ENCODE measurements around the gene CATSPERE. TPM values are rescaled to one million over a fixed set of nuclear protein-coding genes. Genes with fewer than 3 reads are reported as not detected.

CATSPERE gene
- total RNA-seq, 2 experiments from 2014 or later = 0.20 to 0.58 TPM

- no peak for DNase-seq
- Mint-ChIP-seq H3K9me3 (no peaks in the 10 kb centered on the region), H3K4me1 (ENCODE audit: low read depth) (peaks cover 9% of the 10 kb centered on the region), H3K4me3 (no peak overlapping the region), H3K27me3 (no peaks in the 10 kb centered on the region), H3K36me3 (ENCODE audit: low read depth) (no peaks in the 10 kb centered on the region), H3K27ac (no peak overlapping the region)
- no peak for TF ChIP-seq CTCF (IDR thresholded peaks at IDR 0.05)
- ATAC-seq = no peak
- intact Hi-C loops (cut with micrococcal nuclease) = no loop called here
- POLR2A ChIA-PET = no interaction called here
- CTCF ChIA-PET = interaction anchor here (1.2 to 1.5 kb wide), 2 partner anchors 13 to 211 kb away, joined by 3 to 4 read pairs; no protein-coding TSS in a partner anchor
Observed at GRCh38 chr1:244590670-244591069, 129.6 kb downstream of the CATSPERE start.

GRCh38 chr1:244598611-244599010 lies 137.5 kb downstream of the CATSPERE start:
- CTCF ChIA-PET = no interaction called here
- Mint-ChIP-seq H3K4me1 (ENCODE audit: low read depth) (peaks cover 22% of the 10 kb centered on the region), H3K27me3 (peaks cover 6% of the 10 kb centered on the region), H3K4me3 (no peak overlapping the region), H3K9me3 (no peaks in the 10 kb centered on the region), H3K27ac (no peak overlapping the region), H3K36me3 (ENCODE audit: low read depth) (no peaks in the 10 kb centered on the region)
- no peak for TF ChIP-seq CTCF (IDR thresholded peaks at IDR 0.05)
- DNase-seq = no peak
- ATAC-seq = no peak
- intact Hi-C loops (cut with micrococcal nuclease) = no loop called here
- POLR2A ChIA-PET = no interaction called here

- Mint-ChIP-seq H3K27me3 (peaks cover 6% of the 10 kb centered on the region), H3K4me1 (ENCODE audit: low read depth) (peaks cover 18% of the 10 kb centered on the region), H3K4me3 (peak overlapping the region; percentile 47), H3K9me3 (no peaks in the 10 kb centered on the region), H3K27ac (peak overlapping the region; percentile 86), H3K36me3 (ENCODE audit: low read depth) (no peaks in the 10 kb centered on the region)
- DNase-seq (peak; percentile 67), ATAC-seq (peak; percentile 93)
- POLR2A ChIA-PET = interaction anchor here (1.0 kb wide), 1 partner anchor 265 kb away, joined by 3 read pairs; the partner anchor contains the start of gene HNRNPU
- CTCF ChIA-PET = interaction anchor here (0.5 to 1.6 kb wide), 6 partner anchors 12 to 442 kb away, joined by 3 to 10 read pairs (median 4); no protein-coding TSS in a partner anchor
- intact Hi-C loops (cut with micrococcal nuclease) = loop anchor here (5.0 kb wide), 1 partner anchor 442 kb away; no protein-coding TSS in a partner anchor
- TF ChIP-seq CTCF (IDR thresholded peaks at IDR 0.05) = no peak
Observed at GRCh38 chr1:244599937-244600350, 138.9 kb downstream of the CATSPERE start.

- Mint-ChIP-seq H3K4me1 (ENCODE audit: low read depth) (peaks cover 14% of the 10 kb centered on the region), H3K27me3 (peaks cover 6% of the 10 kb centered on the region), H3K9me3 (no peaks in the 10 kb centered on the region), H3K36me3 (ENCODE audit: low read depth) (no peaks in the 10 kb centered on the region), H3K27ac (no peak overlapping the region), H3K4me3 (no peak overlapping the region)
- CTCF ChIA-PET = no interaction called here
- intact Hi-C loops (cut with micrococcal nuclease) = loop anchor here (5.0 kb wide), 1 partner anchor 441 kb away; no protein-coding TSS in a partner anchor
- DNase-seq = no peak
- no peak for TF ChIP-seq CTCF (IDR thresholded peaks at IDR 0.05)
- POLR2A ChIA-PET = no interaction called here
- no peak for ATAC-seq
Observed at GRCh38 chr1:244601336-244601735, 140.3 kb downstream of the CATSPERE start.

- CTCF ChIA-PET = interaction anchor here (0.6 to 4.2 kb wide), 32 partner anchors 9 to 466 kb away, joined by 3 to 100 read pairs (median 5); a partner anchor contains a TSS
- DNase-seq (no peak), ATAC-seq (no peak)
- Mint-ChIP-seq H3K9me3 (no peaks in the 10 kb centered on the region), H3K36me3 (ENCODE audit: low read depth) (no peaks in the 10 kb centered on the region), H3K27ac (no peak overlapping the region), H3K4me3 (no peak overlapping the region), H3K27me3 (peaks cover 6% of the 10 kb centered on the region), H3K4me1 (ENCODE audit: low read depth) (peaks cover 14% of the 10 kb centered on the region)
- POLR2A ChIA-PET = no interaction called here
- TF ChIP-seq CTCF (IDR thresholded peaks at IDR 0.05) = peak; percentile 73
- intact Hi-C loops (cut with micrococcal nuclease) = loop anchor here (1.0 to 5.0 kb wide), 2 partner anchors 194 to 439 kb away; no protein-coding TSS in a partner anchor
Observed at GRCh38 chr1:244603498-244603897, 142.4 kb downstream of the CATSPERE start.

All from activated CD8-positive, alpha-beta T cell treated with anti-CD3 and anti-CD28 coated beads for 36 hours (primary cell).